H9 (cell line): Measurements from ENCODE around the gene CTAGE1. TPM values are rescaled to one million over a fixed set of nuclear protein-coding genes. Genes with fewer than 3 reads are reported as not detected.

Experiments used
- DNase-seq: peaks from one replicate; pipeline ENCODE4 v3.0.0-alpha.2; 2017
- H2AFZ ChIP-seq: one replicate; pipeline ENCODE4 v1.6.1; 2013; ENCODE audit warnings: mild to moderate bottlenecking, low read length, control low read depth, moderate library complexity
- H2AK5ac ChIP-seq: 2 replicates; pipeline ENCODE4 v1.6.1; 2013; ENCODE audit warnings: low read length, control low read depth, mixed read lengths; ENCODE audit not compliant: insufficient read length
- H2BK120ac ChIP-seq: one replicate; pipeline ENCODE4 v1.6.1; 2013; ENCODE audit warnings: low read depth, mild to moderate bottlenecking, low read length, control low read depth, inconsistent platforms; ENCODE audit not compliant: poor library complexity, severe bottlenecking
- H2BK12ac ChIP-seq: 2 replicates; pipeline ENCODE4 v1.6.1; 2013; ENCODE audit warnings: low read length, control low read depth, mixed read lengths, low read depth; ENCODE audit not compliant: insufficient read length
- H2BK15ac ChIP-seq: 2 replicates; pipeline ENCODE4 v1.6.1; 2013; ENCODE audit warnings: low read depth, low read length, control low read depth
- H2BK20ac ChIP-seq: one replicate; pipeline ENCODE4 v1.6.1; 2013; ENCODE audit warnings: low read depth, mild to moderate bottlenecking, low read length, control low read depth, inconsistent platforms; ENCODE audit not compliant: poor library complexity, severe bottlenecking
- H2BK5ac ChIP-seq: 2 replicates; pipeline ENCODE4 v1.6.1; 2013; ENCODE audit warnings: low read length, control low read depth, mixed read lengths; ENCODE audit not compliant: insufficient read length
- H3K14ac ChIP-seq: 2 replicates; pipeline ENCODE4 v1.6.1; 2013; ENCODE audit warnings: low read length, control low read depth; ENCODE audit not compliant: insufficient read depth
- H3K18ac ChIP-seq: 2 replicates; pipeline ENCODE4 v1.6.1; 2013; ENCODE audit warnings: low read depth, mild to moderate bottlenecking, mixed read lengths, low read length, control low read depth; ENCODE audit not compliant: insufficient read length
- H3K23ac ChIP-seq: 2 replicates; pipeline ENCODE4 v1.6.1; 2013; ENCODE audit warnings: low read length, control low read depth, mixed read lengths, low read depth; ENCODE audit not compliant: insufficient read length
- H3K23me2 ChIP-seq: 2 replicates; pipeline ENCODE4 v1.6.1; 2013; ENCODE audit warnings: low read depth, mild to moderate bottlenecking, mixed read lengths, low read length, control low read depth; ENCODE audit not compliant: insufficient read length, poor library complexity, severe bottlenecking
- H3K27ac ChIP-seq: 2 replicates; pipeline ENCODE4 v1.5.1; 2013; ENCODE audit warnings: low read length, control low read depth, mixed read lengths, low read depth; ENCODE audit not compliant: insufficient read length
- H3K27me3 ChIP-seq: 2 replicates; pipeline ENCODE4 v1.6.1; 2013; ENCODE audit warnings: low read length, control low read depth, inconsistent platforms; ENCODE audit not compliant: insufficient read depth
- H3K4ac ChIP-seq: 2 replicates; pipeline ENCODE4 v1.6.1; 2013; ENCODE audit warnings: low read depth, mild to moderate bottlenecking, control low read depth, inconsistent platforms, low read length, moderate library complexity
- H3K4me1 ChIP-seq: 2 replicates; pipeline ENCODE4 v1.6.1; 2013; ENCODE audit warnings: low read length, control low read depth, inconsistent platforms; ENCODE audit not compliant: insufficient read depth
- H3K4me2 ChIP-seq: 2 replicates; pipeline ENCODE4 v1.6.1; 2013; ENCODE audit warnings: low read length, control low read depth, mixed read lengths; ENCODE audit not compliant: insufficient read length, insufficient read depth
- H3K56ac ChIP-seq: 2 replicates; pipeline ENCODE4 v1.6.1; 2013; ENCODE audit warnings: low read depth, mild to moderate bottlenecking, mixed read lengths, low read length, control low read depth; ENCODE audit not compliant: insufficient read length
- H3K79me1 ChIP-seq: 2 replicates; pipeline ENCODE4 v1.6.1; 2013; ENCODE audit warnings: low read depth, mild to moderate bottlenecking, moderate library complexity, low read length, control low read depth, inconsistent platforms; ENCODE audit not compliant: insufficient read depth, poor library complexity, severe bottlenecking
- H3K79me2 ChIP-seq: 2 replicates; pipeline ENCODE4 v1.6.1; 2013; ENCODE audit warnings: low read length, control low read depth, inconsistent platforms; ENCODE audit not compliant: insufficient read depth
- H3K9ac ChIP-seq: 2 replicates; pipeline ENCODE4 v1.6.1; 2013; ENCODE audit warnings: low read length, control low read depth, mixed read lengths; ENCODE audit not compliant: insufficient read length; ENCODE audit errors: extremely low read depth
- H3K9me3 ChIP-seq: one replicate; pipeline ENCODE4 v1.6.1; 2013; ENCODE audit warnings: low read depth, low read length, inconsistent platforms; ENCODE audit not compliant: control insufficient read depth
- H3T11ph ChIP-seq: one replicate; pipeline ENCODE4 v1.6.1; 2013; ENCODE audit warnings: mild to moderate bottlenecking, low read length, control low read depth, inconsistent platforms
- H4K20me1 ChIP-seq: one replicate; pipeline ENCODE4 v1.6.1; 2013; ENCODE audit not compliant: control insufficient read depth, insufficient read length, insufficient read depth
- H4K5ac ChIP-seq: 2 replicates; pipeline ENCODE4 v1.6.1; 2013; ENCODE audit warnings: low read depth, mild to moderate bottlenecking, mixed read lengths, low read length, control low read depth; ENCODE audit not compliant: insufficient read length
- H4K8ac ChIP-seq: replicated peaks from 2 replicates; pipeline ENCODE4 v1.6.1; 2013; ENCODE audit warnings: low read length, control low read depth, mixed read lengths, low read depth; ENCODE audit not compliant: insufficient read length
- H4K91ac ChIP-seq: 2 replicates; pipeline ENCODE4 v1.6.1; 2013; ENCODE audit warnings: low read depth, mild to moderate bottlenecking, moderate library complexity, mixed read lengths, low read length, control low read depth; ENCODE audit not compliant: insufficient read length
- H3K27ac Mint-ChIP-seq, 3 experiments: 2 replicates in 2 of 3; 3 replicates in 1 of 3; pipeline ENCODE4 v1.8.0; 2020 to 2021; ENCODE audit warnings: mixed read lengths in 3 of 3, mild to moderate bottlenecking in 1 of 3, moderate library complexity in 1 of 3
- H3K27me3 Mint-ChIP-seq: 2 replicates; pipeline ENCODE4 v1.8.0; 2021; ENCODE audit warnings: low read depth, mild to moderate bottlenecking, moderate library complexity, mixed read lengths
- H3K36me3 Mint-ChIP-seq, 3 experiments: 2 replicates in 2 of 3; 3 replicates in 1 of 3; pipeline ENCODE4 v1.8.0; 2020 to 2021; ENCODE audit warnings: low read depth in 3 of 3, mixed read lengths in 3 of 3; ENCODE audit not compliant: insufficient read depth in 1 of 3
- H3K4me1 Mint-ChIP-seq, 2 experiments: 2 replicates each; pipeline ENCODE4 v1.8.0; 2020; ENCODE audit warnings: mixed read lengths in 2 of 2
- H3K4me3 Mint-ChIP-seq, 2 experiments: 2 replicates in 1 of 2; 3 replicates in 1 of 2; pipeline ENCODE4 v1.8.0; 2020 to 2021; ENCODE audit warnings: mild to moderate bottlenecking in 2 of 2, mixed read lengths in 2 of 2, moderate library complexity in 1 of 2
- H3K9me3 Mint-ChIP-seq, 2 experiments: 2 replicates in 1 of 2; 3 replicates in 1 of 2; pipeline ENCODE4 v1.8.0; 2020; ENCODE audit warnings: mild to moderate bottlenecking in 2 of 2, mixed read lengths in 2 of 2, moderate library complexity in 1 of 2
- total RNA-seq: library from RNA; stranded (reverse); gene quantifications from 2 replicates; pipeline ENCODE4 v1.2.1, GENCODE V29; 2021
- TF ChIP-seq, protein P1 (sequence below): fragments of 200-600 bp; sonication (generic); conservative IDR thresholded peaks from 3 replicates; pipeline ENCODE4 v1.8.0; 2021; ENCODE audit warnings: antibody characterized with exemption, mild to moderate bottlenecking

CTAGE1 gene
- total RNA-seq, 1 experiment from 2014 or later: not detected

- H3K79me2 ChIP-seq: no peaks in the 10 kb centered on the region
- no peak overlapping the region for H3K4me2 ChIP-seq
- no peak overlapping the region for H2BK12ac ChIP-seq
- H3K79me1 ChIP-seq: no peaks in the 10 kb centered on the region
- no peak overlapping the region for H2BK20ac ChIP-seq
- H4K20me1 ChIP-seq: no peaks in the 10 kb centered on the region
- H4K8ac ChIP-seq: no peak overlapping the region
- no peak overlapping the region for H3K23ac ChIP-seq
- no peak overlapping the region for H3K4me3 Mint-ChIP-seq
- peaks cover 26 to 28% of the 10 kb centered on the region in 2 experiments for H3K9me3 Mint-ChIP-seq
- peaks cover 0 to 16% (median 0%) of the 10 kb centered on the region in 3 experiments; a peak in 3 of 7 replicates for H3K36me3 Mint-ChIP-seq
- H3K4ac ChIP-seq: no peak overlapping the region
- H3K27me3 ChIP-seq: no peaks in the 10 kb centered on the region; the same call in 1 of the 2 replicates
- H4K5ac ChIP-seq: no peak overlapping the region
- H3K9ac ChIP-seq: no peak overlapping the region
- TF ChIP-seq, protein P1, sequence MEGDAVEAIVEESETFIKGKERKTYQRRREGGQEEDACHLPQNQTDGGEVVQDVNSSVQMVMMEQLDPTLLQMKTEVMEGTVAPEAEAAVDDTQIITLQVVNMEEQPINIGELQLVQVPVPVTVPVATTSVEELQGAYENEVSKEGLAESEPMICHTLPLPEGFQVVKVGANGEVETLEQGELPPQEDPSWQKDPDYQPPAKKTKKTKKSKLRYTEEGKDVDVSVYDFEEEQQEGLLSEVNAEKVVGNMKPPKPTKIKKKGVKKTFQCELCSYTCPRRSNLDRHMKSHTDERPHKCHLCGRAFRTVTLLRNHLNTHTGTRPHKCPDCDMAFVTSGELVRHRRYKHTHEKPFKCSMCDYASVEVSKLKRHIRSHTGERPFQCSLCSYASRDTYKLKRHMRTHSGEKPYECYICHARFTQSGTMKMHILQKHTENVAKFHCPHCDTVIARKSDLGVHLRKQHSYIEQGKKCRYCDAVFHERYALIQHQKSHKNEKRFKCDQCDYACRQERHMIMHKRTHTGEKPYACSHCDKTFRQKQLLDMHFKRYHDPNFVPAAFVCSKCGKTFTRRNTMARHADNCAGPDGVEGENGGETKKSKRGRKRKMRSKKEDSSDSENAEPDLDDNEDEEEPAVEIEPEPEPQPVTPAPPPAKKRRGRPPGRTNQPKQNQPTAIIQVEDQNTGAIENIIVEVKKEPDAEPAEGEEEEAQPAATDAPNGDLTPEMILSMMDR: no peak
- no peak overlapping the region for H3K27ac Mint-ChIP-seq
- H3K18ac ChIP-seq: no peak overlapping the region
- H2BK120ac ChIP-seq: no peak overlapping the region
- H2AK5ac ChIP-seq: no peak overlapping the region
- no peak overlapping the region for H2AFZ ChIP-seq
- H3K27me3 Mint-ChIP-seq: peaks cover 3% of the 10 kb centered on the region
- no peak overlapping the region for H3T11ph ChIP-seq
- H3K27ac ChIP-seq: no peak overlapping the region
- H3K56ac ChIP-seq: no peak overlapping the region
- H3K23me2 ChIP-seq: peaks cover 3% of the 10 kb centered on the region
- H3K4me1 ChIP-seq: no peaks in the 10 kb centered on the region; the same call in 1 of the 2 replicates
- H3K4me1 Mint-ChIP-seq: peaks cover 3 to 15% of the 10 kb centered on the region in 2 experiments
- no peaks in the 10 kb centered on the region for H3K9me3 ChIP-seq
- H3K14ac ChIP-seq: no peak overlapping the region
- H2BK15ac ChIP-seq: no peak overlapping the region
- no peak overlapping the region for H4K91ac ChIP-seq
- H2BK5ac ChIP-seq: no peak overlapping the region
- no peak for DNase-seq
Observed at GRCh38 chr18:22448238-22448637, 30.5 kb upstream of the CTAGE1 start.
